HCT116 (cell line): ENCODE data around the gene MRAS. TPM values are rescaled to one million over a fixed set of nuclear protein-coding genes. Genes with fewer than 3 reads are reported as not detected.

ENCODE experiments used
- ATAC-seq: fragments of 200-7000 bp; cut with Tn5 transposase; 2 replicates; pipeline ENCODE4 v1.9.1; 2020; ENCODE audit warnings: mild to moderate bottlenecking, moderate library complexity
- Bru-seq: library from RNA; stranded (reverse); fragments of 400-500 nt; gene quantifications from one replicate; lab custom pipeline; 2021; lab: Mats Ljungman, UMichigan
- BruChase-seq, 2 experiments: library from RNA; stranded (reverse); fragments of 400-500 nt; gene quantifications; one replicate each; lab custom pipeline; 2021; lab: Mats Ljungman, UMichigan
- BruUV-seq: library from RNA; stranded (reverse); fragments of 400-500 nt; replicated peaks from 2 replicates; lab custom pipeline; 2021; lab: Mats Ljungman, UMichigan
- CTCF ChIA-PET: fragments of 300-600 bp; sonication (Branson Sonifier 250); formaldehyde crosslinking; loops from one replicate; lab custom pipeline; 2021; ENCODE audit warnings: antibody characterized with exemption; lab: Charles Lee
- POLR2A ChIA-PET: fragments of 300-600, 350-600 bp; sonication (Branson Sonifier 250); formaldehyde crosslinking; loops from one replicate; lab custom pipeline; 2021; ENCODE audit warnings: antibody characterized with exemption; lab: Charles Lee
- RAD21 ChIA-PET, 2 experiments: fragments of 300-600 bp; sonication (Branson Sonifier 250); formaldehyde crosslinking; loops; one replicate each; lab custom pipeline; 2023; ENCODE audit warnings: low total read pairs in 2 of 2; ENCODE audit not compliant: uncharacterized antibody in 2 of 2, unreplicated experiment in 2 of 2, low non-redundant PET in 1 of 2; lab: Charles Lee
- DNase-seq: peaks from one replicate; pipeline ENCODE4 v3.0.0-alpha.2; 2010; ENCODE audit warnings: low read depth, low spot score
- H2AFZ ChIP-seq: fragments of 200-600 bp; shearing (Covaris generic), sonication (generic); 2 replicates; pipeline ENCODE4 v1.6.1; 2017; ENCODE audit warnings: low read depth, mixed run types, mixed read lengths, antibody characterized with exemption, low read length; ENCODE audit not compliant: poor library complexity, severe bottlenecking
- H3K27ac ChIP-seq: 2 replicates; pipeline ENCODE4 v1.5.1; 2012; ENCODE audit warnings: low read depth, low read length
- H3K27me3 ChIP-seq: fragments of 200-600 bp; sonication (generic); 2 replicates; pipeline ENCODE4 v1.6.1; 2016; ENCODE audit warnings: mixed run types, low read length, mixed read lengths; ENCODE audit not compliant: insufficient read depth
- H3K36me3 ChIP-seq, 2 experiments: fragments of 200-500 bp in 1 of 2; fragments of 200-600 bp in 1 of 2; sonication (Bioruptor generic) in 1 of 2; sonication (generic) in 1 of 2; 2 replicates each; pipeline versions ENCODE4 v1.5.1 to v1.6.1; 2014 to 2016; ENCODE audit warnings: low read length in 2 of 2, inconsistent platforms in 1 of 2, mixed read lengths in 1 of 2, mixed run types in 1 of 2; ENCODE audit not compliant: insufficient read depth in 2 of 2, control insufficient read depth in 1 of 2
- H3K4me1 ChIP-seq, 2 experiments: fragments of 200-600 bp in 1 of 2; sonication (generic) in 1 of 2; 2 replicates each; pipeline versions ENCODE4 v1.5.1 to v1.6.1; 2012 to 2017; ENCODE audit warnings: low read length in 2 of 2, inconsistent platforms in 1 of 2, mild to moderate bottlenecking in 1 of 2, mixed read lengths in 1 of 2, mixed run types in 1 of 2, moderate library complexity in 1 of 2; ENCODE audit not compliant: insufficient read depth in 2 of 2, control insufficient read depth in 1 of 2
- H3K4me2 ChIP-seq: fragments of 200-600 bp; sonication (generic); 2 replicates; pipeline ENCODE4 v1.6.1; 2017; ENCODE audit warnings: mixed run types, low read length, mixed read lengths
- H3K4me3 ChIP-seq, 2 experiments: fragments of 200-600 bp in 1 of 2; sonication (generic) in 1 of 2; replicated peaks in 1 of 2; 2 replicates each; pipeline ENCODE4 v1.5.1; 2011 to 2016; ENCODE audit warnings: low read length in 2 of 2, control low read depth in 1 of 2, low read depth in 1 of 2, mild to moderate bottlenecking in 1 of 2, mixed read lengths in 1 of 2, mixed run types in 1 of 2
- H3K79me2 ChIP-seq: fragments of 200-600 bp; sonication (generic); 2 replicates; pipeline ENCODE4 v1.6.1; 2017; ENCODE audit warnings: mild to moderate bottlenecking, mixed run types, low read length, moderate library complexity, mixed read lengths; ENCODE audit not compliant: insufficient read depth
- H3K9ac ChIP-seq: fragments of 200-600 bp; sonication (generic); 2 replicates; pipeline ENCODE4 v1.6.1; 2016; ENCODE audit warnings: low read length, mixed read lengths
- H3K9me2 ChIP-seq: fragments of 200-600 bp; sonication (generic), shearing (Covaris generic); 2 replicates; pipeline ENCODE4 v1.6.1; 2017; ENCODE audit warnings: mixed run types, mild to moderate bottlenecking, moderate library complexity; ENCODE audit not compliant: insufficient read depth
- H3K9me3 ChIP-seq, 2 experiments: fragments of 200-500 bp in 1 of 2; fragments of 200-600 bp in 1 of 2; sonication (Bioruptor generic) in 1 of 2; sonication (generic) in 1 of 2; 2 replicates each; pipeline ENCODE4 v1.6.1; 2014 to 2017; ENCODE audit warnings: low read length in 2 of 2, mixed read lengths in 2 of 2, inconsistent platforms in 1 of 2, low read depth in 1 of 2, mild to moderate bottlenecking in 1 of 2, mixed run types in 1 of 2, moderate library complexity in 1 of 2; ENCODE audit not compliant: control insufficient read depth in 1 of 2, insufficient read depth in 1 of 2
- H4K20me1 ChIP-seq: fragments of 200-600 bp; sonication (generic), shearing (Covaris generic); 2 replicates; pipeline ENCODE4 v1.6.1; 2017; ENCODE audit warnings: mixed run types, mild to moderate bottlenecking, moderate library complexity; ENCODE audit not compliant: insufficient read depth
- CEBPB ChIP-seq: IDR thresholded peaks from 2 replicates; pipeline ENCODE4 v1.6.1; 2012; ENCODE audit warnings: low read depth
- ELF1 ChIP-seq: IDR thresholded peaks from 2 replicates; pipeline ENCODE4 v1.6.1; 2012; ENCODE audit warnings: low read depth, borderline replicate concordance
- EZH2phosphoT487 ChIP-seq: fragments of 200-600 bp; IDR thresholded peaks from 2 replicates; pipeline ENCODE4 v1.6.1; 2018; ENCODE audit warnings: antibody characterized with exemption, borderline replicate concordance
- FOSL1 ChIP-seq: IDR thresholded peaks from 2 replicates; pipeline ENCODE4 v1.6.1; 2012; ENCODE audit warnings: low read depth
- JUND ChIP-seq: IDR thresholded peaks from 2 replicates; pipeline ENCODE4 v1.6.1; 2012
- POLR2AphosphoS5 ChIP-seq: IDR thresholded peaks from 2 replicates; pipeline ENCODE4 v1.6.1; 2011; ENCODE audit warnings: mild to moderate bottlenecking, low read depth, low read length, moderate library complexity
- RAD21 ChIP-seq: IDR thresholded peaks from 2 replicates; pipeline ENCODE4 v1.6.1; 2012; ENCODE audit warnings: low read depth, mild to moderate bottlenecking
- SRF ChIP-seq: IDR thresholded peaks from 2 replicates; pipeline ENCODE4 v1.6.1; 2012; ENCODE audit warnings: low read depth
- TCF7L2 ChIP-seq: IDR thresholded peaks from 2 replicates; pipeline ENCODE4 v1.7.0; 2011; ENCODE audit warnings: borderline replicate concordance, inconsistent platforms; ENCODE audit not compliant: insufficient read depth, insufficient read length; ENCODE audit errors: extremely low read depth
- ZFX ChIP-seq: fragments of 450-650 bp; IDR thresholded peaks from 2 replicates; pipeline ENCODE4 v1.6.1; 2017
- intact Hi-C: fragments of 100-400 bp; cut with micrococcal nuclease; formaldehyde crosslinking; loops from 2 replicates; pipeline ENCODE4 v1.10.0; 2022
- long read RNA-seq: library from polyadenylated mRNA; unstranded; transcript quantifications from one replicate; pipeline ENCODE4 v2.0.0, GENCODE V29; 2021; ENCODE audit not compliant: unreplicated experiment
- polyA plus RNA-seq: library from polyadenylated mRNA; unstranded; fragments of >200 nt; gene quantifications from 2 replicates; pipeline ENCODE4 v1.2.1, GENCODE V29; 2012; ENCODE audit warnings: missing spikeins
- total RNA-seq: library from RNA; stranded (reverse); gene quantifications from one replicate; pipeline ENCODE4 v1.2.1, GENCODE V29; 2021; ENCODE audit not compliant: unreplicated experiment
- TF ChIP-seq, protein P1 (sequence below): IDR thresholded peaks from 2 replicates; pipeline ENCODE4 v1.6.1; 2011; ENCODE audit warnings: mild to moderate bottlenecking, low read length, moderate library complexity; ENCODE audit not compliant: insufficient replicate concordance; ENCODE audit errors: extremely low read depth
- TF ChIP-seq, protein P2 (sequence below): IDR thresholded peaks from 2 replicates; pipeline ENCODE4 v1.6.1; 2012
- TF ChIP-seq, protein P3 (sequence below): IDR thresholded peaks from 2 replicates; pipeline ENCODE4 v1.6.1; 2012; ENCODE audit warnings: low read depth
- TF ChIP-seq, protein P4 (sequence below), 3 experiments: fragments of 200-600 bp in 1 of 3; sonication (generic) in 1 of 3; IDR thresholded peaks in 2 of 3; conservative IDR thresholded peaks in 1 of 3; 2 replicates each; pipeline ENCODE4 v1.5.1; 2012 to 2017; ENCODE audit warnings: low read depth in 2 of 3, low read length in 2 of 3, antibody characterized with exemption in 1 of 3, borderline replicate concordance in 1 of 3, control low read depth in 1 of 3, mild to moderate bottlenecking in 1 of 3, mixed read lengths in 1 of 3, mixed run types in 1 of 3, moderate library complexity in 1 of 3; ENCODE audit not compliant: insufficient read depth in 1 of 3
- TF ChIP-seq, protein P5 (sequence below): IDR thresholded peaks from 2 replicates; pipeline ENCODE4 v1.6.1; 2012

MRAS gene
- total RNA-seq (13.5 TPM), Bru-seq, nascent RNA (percentile 42 among the genes with signal in this experiment), BruChase-seq, experiment 1, labeled RNA remaining after a 6-hour chase (percentile 54 among the genes with signal in this experiment), BruChase-seq, experiment 2, labeled RNA remaining after a 2-hour chase (percentile 49 among the genes with signal in this experiment)
- polyA plus RNA-seq, result 8.7 and 11.3 TPM in 2 replicates
- long read RNA-seq, partial matches to known transcripts, result 5 of 21 reads
- long read RNA-seq, other reads (novel, unspliced or antisense), result 11 of 21 reads

DNA sequence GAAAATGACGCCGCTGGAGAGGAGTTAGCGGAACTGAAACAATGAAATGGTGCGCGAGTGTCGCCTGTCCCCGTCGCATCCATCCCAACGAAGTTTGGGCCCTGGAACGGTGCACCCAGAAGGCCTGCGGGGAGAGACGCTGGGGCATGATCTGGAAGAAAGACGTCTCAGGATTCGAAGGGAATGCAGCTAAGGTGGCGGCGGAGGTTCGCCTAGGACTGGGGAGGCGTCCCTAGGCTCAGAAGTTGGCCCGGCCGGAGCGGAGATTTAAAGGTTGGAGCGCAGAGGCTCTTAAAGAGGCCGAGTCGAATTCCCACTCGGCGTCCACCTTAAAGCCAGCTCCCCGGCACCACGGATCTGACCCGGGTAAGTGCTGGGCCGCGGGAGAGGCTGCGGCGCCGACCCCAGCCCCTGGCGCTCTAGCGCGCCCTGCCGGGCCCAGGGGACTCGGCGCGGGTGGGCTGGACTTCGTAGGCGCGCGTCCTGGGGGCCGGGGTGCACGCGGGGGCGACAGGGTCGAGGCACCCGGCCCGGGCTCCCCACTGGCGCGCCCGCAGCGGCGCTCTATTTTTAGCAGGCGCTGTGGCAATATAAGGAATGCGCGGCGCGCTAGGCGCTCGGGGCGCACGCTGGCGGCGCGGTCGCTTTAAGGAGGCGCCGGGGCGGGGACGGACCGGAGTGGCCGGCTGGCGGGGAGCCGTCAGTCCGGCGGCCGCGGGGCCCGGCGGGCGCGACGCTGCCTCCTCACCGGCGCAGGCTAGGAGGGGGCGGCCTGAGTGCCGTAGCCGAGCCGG, at the start of gene MRAS:
Gene MRAS, plus strand, starts transcription at position 620 of the 794 bp plus-strand sequence. CDS start 24,305 bp downstream, outside the sequence.
- no peaks in the 10 kb centered on the region for H3K36me3 ChIP-seq
- peak within 1 kb of the TSS; percentile 67 for H3K9ac ChIP-seq
- DNase-seq, result peak; percentile 57
- peak; percentile 83 for ATAC-seq
- intact Hi-C loops, result loop anchor here (5.0 kb wide), 1 partner anchor 161 kb away; the partner anchor contains the start of gene ARMC8
- H3K9me2 ChIP-seq, result no peaks in the 10 kb centered on the region
- H3K4me1 ChIP-seq, result peaks cover 3 to 16% of the 10 kb centered on the region in 2 experiments; a peak in 3 of 4 replicates
- H3K79me2 ChIP-seq, result no peaks in the 10 kb centered on the region
- H2AFZ ChIP-seq, result peak within 1 kb of the TSS; percentile 98
- no TSS peak for BruUV-seq
- peak within 1 kb of the TSS; percentile 64 to 69 for H3K4me3 ChIP-seq
- peak within 1 kb of the TSS; percentile 98 for H3K4me2 ChIP-seq
- no peaks in the 10 kb centered on the region for H4K20me1 ChIP-seq
- POLR2A ChIA-PET, result interaction anchor here (0.7 kb wide), 1 partner anchor 20 kb away, joined by 3 read pairs; no protein-coding TSS in a partner anchor
- H3K27ac ChIP-seq, result peak within 1 kb of the TSS; percentile 65
- H3K9me3 ChIP-seq, result no peaks in the 10 kb centered on the region
- H3K27me3 ChIP-seq, result no peaks in the 10 kb centered on the region
- RAD21 ChIA-PET, result no interaction called here
- CTCF ChIA-PET, result interaction anchor here (2.1 kb wide), 1 partner anchor 20 kb away, joined by 5 read pairs; no protein-coding TSS in a partner anchor
- TF ChIP-seq EZH2phosphoT487 (no peak), SRF (no peak), JUND (no peak), RAD21 (peak; percentile 40), POLR2AphosphoS5 (peak; percentile 46; the same call in 1 of the 2 replicates), ELF1 (no peak), TCF7L2 (peak; percentile 63), FOSL1 (no peak), CEBPB (no peak), ZFX (peak; percentile 77)
- TF ChIP-seq, protein P1, sequence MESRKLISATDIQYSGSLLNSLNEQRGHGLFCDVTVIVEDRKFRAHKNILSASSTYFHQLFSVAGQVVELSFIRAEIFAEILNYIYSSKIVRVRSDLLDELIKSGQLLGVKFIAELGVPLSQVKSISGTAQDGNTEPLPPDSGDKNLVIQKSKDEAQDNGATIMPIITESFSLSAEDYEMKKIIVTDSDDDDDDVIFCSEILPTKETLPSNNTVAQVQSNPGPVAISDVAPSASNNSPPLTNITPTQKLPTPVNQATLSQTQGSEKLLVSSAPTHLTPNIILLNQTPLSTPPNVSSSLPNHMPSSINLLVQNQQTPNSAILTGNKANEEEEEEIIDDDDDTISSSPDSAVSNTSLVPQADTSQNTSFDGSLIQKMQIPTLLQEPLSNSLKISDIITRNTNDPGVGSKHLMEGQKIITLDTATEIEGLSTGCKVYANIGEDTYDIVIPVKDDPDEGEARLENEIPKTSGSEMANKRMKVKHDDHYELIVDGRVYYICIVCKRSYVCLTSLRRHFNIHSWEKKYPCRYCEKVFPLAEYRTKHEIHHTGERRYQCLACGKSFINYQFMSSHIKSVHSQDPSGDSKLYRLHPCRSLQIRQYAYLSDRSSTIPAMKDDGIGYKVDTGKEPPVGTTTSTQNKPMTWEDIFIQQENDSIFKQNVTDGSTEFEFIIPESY, result no peak
- TF ChIP-seq, protein P2, sequence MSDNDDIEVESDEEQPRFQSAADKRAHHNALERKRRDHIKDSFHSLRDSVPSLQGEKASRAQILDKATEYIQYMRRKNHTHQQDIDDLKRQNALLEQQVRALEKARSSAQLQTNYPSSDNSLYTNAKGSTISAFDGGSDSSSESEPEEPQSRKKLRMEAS, result peak; percentile 75
- TF ChIP-seq, protein P3, sequence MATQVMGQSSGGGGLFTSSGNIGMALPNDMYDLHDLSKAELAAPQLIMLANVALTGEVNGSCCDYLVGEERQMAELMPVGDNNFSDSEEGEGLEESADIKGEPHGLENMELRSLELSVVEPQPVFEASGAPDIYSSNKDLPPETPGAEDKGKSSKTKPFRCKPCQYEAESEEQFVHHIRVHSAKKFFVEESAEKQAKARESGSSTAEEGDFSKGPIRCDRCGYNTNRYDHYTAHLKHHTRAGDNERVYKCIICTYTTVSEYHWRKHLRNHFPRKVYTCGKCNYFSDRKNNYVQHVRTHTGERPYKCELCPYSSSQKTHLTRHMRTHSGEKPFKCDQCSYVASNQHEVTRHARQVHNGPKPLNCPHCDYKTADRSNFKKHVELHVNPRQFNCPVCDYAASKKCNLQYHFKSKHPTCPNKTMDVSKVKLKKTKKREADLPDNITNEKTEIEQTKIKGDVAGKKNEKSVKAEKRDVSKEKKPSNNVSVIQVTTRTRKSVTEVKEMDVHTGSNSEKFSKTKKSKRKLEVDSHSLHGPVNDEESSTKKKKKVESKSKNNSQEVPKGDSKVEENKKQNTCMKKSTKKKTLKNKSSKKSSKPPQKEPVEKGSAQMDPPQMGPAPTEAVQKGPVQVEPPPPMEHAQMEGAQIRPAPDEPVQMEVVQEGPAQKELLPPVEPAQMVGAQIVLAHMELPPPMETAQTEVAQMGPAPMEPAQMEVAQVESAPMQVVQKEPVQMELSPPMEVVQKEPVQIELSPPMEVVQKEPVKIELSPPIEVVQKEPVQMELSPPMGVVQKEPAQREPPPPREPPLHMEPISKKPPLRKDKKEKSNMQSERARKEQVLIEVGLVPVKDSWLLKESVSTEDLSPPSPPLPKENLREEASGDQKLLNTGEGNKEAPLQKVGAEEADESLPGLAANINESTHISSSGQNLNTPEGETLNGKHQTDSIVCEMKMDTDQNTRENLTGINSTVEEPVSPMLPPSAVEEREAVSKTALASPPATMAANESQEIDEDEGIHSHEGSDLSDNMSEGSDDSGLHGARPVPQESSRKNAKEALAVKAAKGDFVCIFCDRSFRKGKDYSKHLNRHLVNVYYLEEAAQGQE, result no peak
- TF ChIP-seq, protein P4, sequence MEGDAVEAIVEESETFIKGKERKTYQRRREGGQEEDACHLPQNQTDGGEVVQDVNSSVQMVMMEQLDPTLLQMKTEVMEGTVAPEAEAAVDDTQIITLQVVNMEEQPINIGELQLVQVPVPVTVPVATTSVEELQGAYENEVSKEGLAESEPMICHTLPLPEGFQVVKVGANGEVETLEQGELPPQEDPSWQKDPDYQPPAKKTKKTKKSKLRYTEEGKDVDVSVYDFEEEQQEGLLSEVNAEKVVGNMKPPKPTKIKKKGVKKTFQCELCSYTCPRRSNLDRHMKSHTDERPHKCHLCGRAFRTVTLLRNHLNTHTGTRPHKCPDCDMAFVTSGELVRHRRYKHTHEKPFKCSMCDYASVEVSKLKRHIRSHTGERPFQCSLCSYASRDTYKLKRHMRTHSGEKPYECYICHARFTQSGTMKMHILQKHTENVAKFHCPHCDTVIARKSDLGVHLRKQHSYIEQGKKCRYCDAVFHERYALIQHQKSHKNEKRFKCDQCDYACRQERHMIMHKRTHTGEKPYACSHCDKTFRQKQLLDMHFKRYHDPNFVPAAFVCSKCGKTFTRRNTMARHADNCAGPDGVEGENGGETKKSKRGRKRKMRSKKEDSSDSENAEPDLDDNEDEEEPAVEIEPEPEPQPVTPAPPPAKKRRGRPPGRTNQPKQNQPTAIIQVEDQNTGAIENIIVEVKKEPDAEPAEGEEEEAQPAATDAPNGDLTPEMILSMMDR (IDR thresholded peaks at IDR 0.05 in 2 of 3, conservative IDR thresholded peaks at IDR 0.05 in 1 of 3; ENCODE audit: borderline replicate concordance in 1 of 3, insufficient read depth in 1 of 3, low read depth in 2 of 3, low read length in 2 of 3), result peak; percentile 24 to 40 (median 30); a peak in 2 of 6 replicates
- TF ChIP-seq, protein P5, sequence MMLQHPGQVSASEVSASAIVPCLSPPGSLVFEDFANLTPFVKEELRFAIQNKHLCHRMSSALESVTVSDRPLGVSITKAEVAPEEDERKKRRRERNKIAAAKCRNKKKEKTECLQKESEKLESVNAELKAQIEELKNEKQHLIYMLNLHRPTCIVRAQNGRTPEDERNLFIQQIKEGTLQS, result no peak
